GM15510 (cell line): Measurements from ENCODE around the gene GPC2.
"Not testable (repeated sequence)": the region's sequence is repeated elsewhere in the genome, so short reads cannot be mapped to it uniquely, and the experiment has no call there.

Source experiments
- POLR2A ChIP-seq: IDR thresholded peaks from 3 replicates; pipeline ENCODE4 v1.6.1; 2011; ENCODE audit warnings: borderline replicate concordance; ENCODE audit not compliant: insufficient read length; ENCODE audit errors: extremely low read depth

The GPC2 gene

GRCh38 chr7:100177045-100178001 is at the start of gene GPC2, which contains the start of gene STAG3:
Gene GPC2, minus strand, starts transcription at chr7:100177381. Its CDS starts 182 bp downstream, at chr7:100177199.
Gene STAG3, plus strand, starts transcription at chr7:100177918. Its CDS starts 2,639 bp downstream, at chr7:100180557.
- TF ChIP-seq POLR2A = peak; percentile 50

GRCh38 chr7:100222445-100223132 is 45.4 kb upstream of the GPC2 start:
- TF ChIP-seq POLR2A = no peak

- TF ChIP-seq POLR2A = no peak
Observed at GRCh38 chr7:100221767-100222444, 44.7 kb upstream of the GPC2 start.

- TF ChIP-seq POLR2A = peak; percentile 65
Observed at GRCh38 chr7:100221231-100221718, 44.1 kb upstream of the GPC2 start.

GRCh38 chr7:100220586-100221230 is 43.5 kb upstream of the GPC2 start:
- no peak for TF ChIP-seq POLR2A

GRCh38 chr7:100219801-100220585 is 42.8 kb upstream of the GPC2 start, which contains the start of gene PVRIG:
Gene PVRIG, plus strand, starts transcription at chr7:100219949. Its CDS starts 22 bp downstream, at chr7:100219971.
- not testable (repeated sequence) for TF ChIP-seq POLR2A

GRCh38 chr7:100219271-100219737 is 42.1 kb upstream of the GPC2 start:
- TF ChIP-seq POLR2A = peak; percentile 21

GRCh38 chr7:100215895-100216294 is 38.7 kb upstream of the GPC2 start:
- TF ChIP-seq POLR2A = no peak

- TF ChIP-seq POLR2A = no peak
Observed at GRCh38 chr7:100213672-100214071, 36.5 kb upstream of the GPC2 start.

- no peak for TF ChIP-seq POLR2A
Observed at GRCh38 chr7:100212631-100213286, 35.6 kb upstream of the GPC2 start.

GRCh38 chr7:100211342-100211780 is 34.2 kb upstream of the GPC2 start:
- peak; percentile 28 for TF ChIP-seq POLR2A

- TF ChIP-seq POLR2A = no peak
Observed at GRCh38 chr7:100210805-100211204, 33.6 kb upstream of the GPC2 start.

GRCh38 chr7:100209493-100209892 is 32.3 kb upstream of the GPC2 start:
- no peak for TF ChIP-seq POLR2A

GRCh38 chr7:100208911-100209408 is 31.8 kb upstream of the GPC2 start:
- TF ChIP-seq POLR2A = no peak
